ENCODE data around the gene GTF2H4.

Gene GTF2H4

DNA sequence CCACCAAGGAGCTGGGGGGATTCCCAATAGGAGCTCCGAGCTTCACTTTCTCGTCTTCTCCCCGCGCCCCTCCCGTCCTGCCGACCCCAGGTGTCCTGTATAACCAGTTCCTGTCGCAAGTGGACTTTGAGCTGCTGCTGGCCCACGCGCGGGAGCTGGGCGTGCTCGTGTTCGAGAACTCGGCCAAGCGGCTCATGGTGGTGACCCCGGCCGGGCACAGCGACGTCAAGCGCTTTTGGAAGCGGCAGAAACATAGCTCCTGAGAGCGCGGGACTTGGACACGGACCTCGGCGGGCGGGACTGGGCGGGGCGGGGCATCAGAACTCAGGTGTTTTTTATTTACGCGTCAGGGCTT is 5.7 kb downstream of the GTF2H4 start:
- TF ChIP-seq, protein P1, sequence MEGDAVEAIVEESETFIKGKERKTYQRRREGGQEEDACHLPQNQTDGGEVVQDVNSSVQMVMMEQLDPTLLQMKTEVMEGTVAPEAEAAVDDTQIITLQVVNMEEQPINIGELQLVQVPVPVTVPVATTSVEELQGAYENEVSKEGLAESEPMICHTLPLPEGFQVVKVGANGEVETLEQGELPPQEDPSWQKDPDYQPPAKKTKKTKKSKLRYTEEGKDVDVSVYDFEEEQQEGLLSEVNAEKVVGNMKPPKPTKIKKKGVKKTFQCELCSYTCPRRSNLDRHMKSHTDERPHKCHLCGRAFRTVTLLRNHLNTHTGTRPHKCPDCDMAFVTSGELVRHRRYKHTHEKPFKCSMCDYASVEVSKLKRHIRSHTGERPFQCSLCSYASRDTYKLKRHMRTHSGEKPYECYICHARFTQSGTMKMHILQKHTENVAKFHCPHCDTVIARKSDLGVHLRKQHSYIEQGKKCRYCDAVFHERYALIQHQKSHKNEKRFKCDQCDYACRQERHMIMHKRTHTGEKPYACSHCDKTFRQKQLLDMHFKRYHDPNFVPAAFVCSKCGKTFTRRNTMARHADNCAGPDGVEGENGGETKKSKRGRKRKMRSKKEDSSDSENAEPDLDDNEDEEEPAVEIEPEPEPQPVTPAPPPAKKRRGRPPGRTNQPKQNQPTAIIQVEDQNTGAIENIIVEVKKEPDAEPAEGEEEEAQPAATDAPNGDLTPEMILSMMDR (IDR thresholded peaks at IDR 0.05; ENCODE audit: low read depth, low read length), result no peak
- DNase-seq (ENCODE audit: extremely low read depth, low read depth), result no peak

DNA sequence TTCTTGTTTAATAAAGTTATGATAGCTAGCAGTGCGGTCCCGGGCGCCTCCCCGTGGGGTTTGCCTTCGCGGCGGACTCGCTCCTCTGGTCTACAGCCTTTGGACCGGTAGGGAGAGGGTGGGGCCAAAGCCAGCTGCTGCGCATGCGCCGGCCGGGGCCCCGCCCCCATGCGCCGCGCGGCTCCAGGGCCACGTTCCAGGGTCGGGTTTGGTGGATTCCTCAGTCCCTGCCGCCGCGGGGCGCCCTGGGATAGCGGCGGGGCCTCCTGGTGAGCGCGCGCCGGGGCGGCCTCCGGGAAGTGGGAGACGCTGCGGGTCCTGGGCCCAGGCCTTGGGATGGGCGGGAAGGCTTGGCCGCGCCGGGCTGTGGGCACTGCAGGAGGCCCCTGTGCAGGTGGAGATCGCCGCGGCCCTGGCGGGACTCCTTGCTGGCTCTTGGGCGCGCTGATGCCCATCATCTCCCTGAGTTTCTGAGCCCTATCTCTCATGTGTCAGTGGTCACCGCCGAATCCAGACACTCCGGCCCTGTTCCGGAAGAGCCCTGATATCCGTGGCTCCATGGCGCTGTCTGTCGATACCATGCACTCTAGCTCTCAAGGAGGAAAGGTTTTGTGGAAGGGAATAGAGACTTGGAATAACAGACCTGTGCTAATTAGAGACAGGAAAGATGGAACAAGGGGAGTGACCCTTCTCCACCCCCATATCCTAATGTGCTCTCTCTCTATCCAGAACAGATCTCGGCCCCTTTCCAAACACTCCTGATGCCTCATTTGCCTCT is 6.3 kb downstream of the GTF2H4 start, which contains the start of gene VARS2:
Gene VARS2 (plus strand): TSS at position 163 of the 778 bp plus-strand sequence. CDS start 599 bp downstream, at position 762.
- DNase-seq (ENCODE audit: extremely low read depth, low read depth), result peak; percentile 82
- TF ChIP-seq, protein P1 (IDR thresholded peaks at IDR 0.05; ENCODE audit: low read depth, low read length), result peak; percentile 39

DNA sequence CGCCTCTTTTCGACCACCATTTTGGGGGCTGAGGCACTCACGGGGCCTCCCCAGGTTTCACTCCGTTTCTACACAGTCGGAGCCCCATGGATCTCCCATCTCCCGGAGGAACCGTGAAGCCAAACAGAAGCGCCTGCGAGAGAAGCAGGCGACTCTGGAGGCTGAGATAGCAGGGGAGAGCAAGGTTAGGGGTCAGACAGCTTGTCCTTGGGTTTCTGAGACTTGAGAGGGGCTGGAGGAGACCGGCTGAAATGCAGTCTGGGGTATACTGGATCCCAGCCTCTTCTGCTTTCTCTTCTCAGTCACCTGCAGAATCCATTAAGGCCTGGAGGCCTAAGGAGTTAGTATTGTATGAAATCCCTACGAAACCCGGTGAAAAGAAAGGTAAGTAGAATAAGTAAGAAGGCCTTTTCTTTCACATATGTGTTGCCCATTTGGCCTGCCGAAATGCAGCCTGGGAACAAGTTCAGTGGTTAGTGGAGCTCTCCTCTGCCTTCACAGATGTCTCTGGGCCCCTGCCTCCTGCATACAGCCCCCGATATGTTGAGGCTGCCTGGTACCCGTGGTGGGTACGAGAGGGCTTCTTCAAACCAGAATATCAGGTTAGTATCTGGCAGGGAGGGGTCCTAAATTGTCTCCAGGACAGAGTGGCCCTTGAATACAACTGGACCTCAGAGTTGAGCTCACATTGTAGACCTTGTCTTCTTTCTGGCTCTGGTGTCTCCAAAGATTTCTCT is 7.0 kb downstream of the GTF2H4 start:
- TF ChIP-seq, protein P1 (IDR thresholded peaks at IDR 0.05; ENCODE audit: low read depth, low read length), result no peak

DNA sequence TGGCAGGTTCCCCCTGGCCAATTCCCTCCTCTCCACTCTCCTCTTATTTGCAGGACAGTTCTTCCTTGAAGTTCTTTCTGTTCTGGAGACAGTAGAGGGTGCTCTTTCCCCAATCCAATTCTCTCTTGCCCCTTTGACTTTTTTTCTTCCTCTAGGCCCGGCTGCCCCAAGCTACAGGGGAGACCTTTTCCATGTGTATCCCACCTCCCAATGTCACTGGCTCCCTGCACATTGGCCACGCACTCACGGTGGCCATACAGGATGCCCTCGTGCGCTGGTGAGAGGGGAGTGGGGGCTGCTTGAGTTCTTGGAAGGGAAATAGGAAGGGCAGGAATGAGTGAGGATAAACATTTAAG is 7.6 kb downstream of the GTF2H4 start:
- peak; percentile 32 for DNase-seq (ENCODE audit: extremely low read depth, low read depth)
- TF ChIP-seq, protein P1 (IDR thresholded peaks at IDR 0.05; ENCODE audit: low read depth, low read length), result peak; percentile 74

More for the DNA sequence above, 7.0 kb downstream of the GTF2H4 start:
- DNase-seq (ENCODE audit: extremely low read depth, low read depth), result no peak

DNA sequence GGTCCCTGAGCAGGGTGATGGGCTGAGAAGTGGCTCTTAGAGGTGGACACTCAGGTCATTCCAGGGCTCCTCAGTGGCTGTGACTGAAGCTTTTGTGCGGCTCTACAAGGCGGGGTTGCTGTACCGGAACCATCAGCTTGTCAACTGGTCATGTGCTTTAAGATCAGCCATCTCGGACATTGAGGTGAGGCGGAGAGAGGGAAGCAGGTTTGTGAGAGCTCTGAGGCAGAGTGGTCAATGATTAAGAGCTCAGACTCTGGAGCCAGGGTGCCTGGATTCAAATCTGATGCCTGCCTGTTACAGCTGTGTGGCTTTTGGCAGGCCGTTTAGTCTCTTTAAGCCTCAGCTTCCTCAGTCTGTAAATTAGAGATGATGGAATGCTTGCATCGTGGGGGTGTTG is 9.0 kb downstream of the GTF2H4 start:
- DNase-seq (ENCODE audit: extremely low read depth, low read depth), result no peak
- TF ChIP-seq, protein P1 (IDR thresholded peaks at IDR 0.05; ENCODE audit: low read depth, low read length), result no peak

DNA sequence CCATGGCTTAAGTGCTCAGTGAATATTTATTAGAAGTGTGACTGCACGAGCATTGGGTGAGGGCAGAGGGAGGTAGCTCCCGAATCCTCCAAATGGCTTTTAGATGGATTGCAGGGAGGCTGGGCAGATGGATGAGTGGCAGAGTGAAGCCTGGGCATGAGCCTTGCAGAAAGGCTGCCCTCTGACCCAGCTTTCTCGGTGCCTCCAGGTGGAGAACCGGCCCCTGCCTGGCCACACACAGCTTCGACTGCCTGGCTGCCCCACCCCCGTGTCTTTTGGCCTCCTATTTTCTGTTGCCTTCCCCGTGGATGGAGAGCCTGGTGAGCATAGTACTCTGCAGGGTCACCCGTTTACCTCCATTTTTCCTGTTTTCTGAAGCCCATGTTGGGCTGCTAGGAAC is 9.5 kb downstream of the GTF2H4 start:
- no peak for DNase-seq (ENCODE audit: extremely low read depth, low read depth)
- TF ChIP-seq, protein P1 (IDR thresholded peaks at IDR 0.05; ENCODE audit: low read depth, low read length), result no peak

DNA sequence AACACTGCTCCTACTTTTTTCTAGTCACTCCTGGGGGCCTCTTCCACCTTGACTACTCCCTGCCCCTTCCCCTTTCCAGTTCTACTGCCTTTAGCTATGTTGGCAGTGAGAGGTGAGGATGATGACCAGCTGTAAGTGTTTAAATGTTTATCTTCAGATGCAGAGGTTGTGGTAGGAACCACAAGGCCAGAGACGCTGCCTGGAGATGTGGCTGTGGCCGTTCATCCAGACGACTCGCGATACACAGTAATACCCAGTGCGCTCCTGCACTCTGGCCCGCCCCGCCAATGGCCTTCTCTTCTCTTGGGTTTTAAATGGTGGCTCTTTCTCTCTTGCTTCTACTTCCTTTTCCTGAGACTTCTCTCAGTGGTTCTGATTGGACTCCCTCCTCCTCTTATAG is 10.7 kb downstream of the GTF2H4 start:
- no peak for DNase-seq (ENCODE audit: extremely low read depth, low read depth)
- TF ChIP-seq, protein P1 (IDR thresholded peaks at IDR 0.05; ENCODE audit: low read depth, low read length), result no peak
